GM23338 (cell line): ENCODE measurements around the gene SIRT3.
A peak's percentile ranks its signal among the peaks of the same experiment; 100 is the strongest.

Experiments
- CREB1 ChIP-seq: fragments of 250-450 bp; sonication (Bioruptor Pico); IDR thresholded peaks from 2 replicates; pipeline ENCODE4 v1.5.0; 2020; ENCODE audit warnings: low read depth, mild to moderate bottlenecking, moderate library complexity
- CTCF ChIP-seq, 2 experiments: fragments of 200-600 bp in 1 of 2; sonication (generic) in 1 of 2; conservative IDR thresholded peaks; 2 replicates each; pipeline versions ENCODE4 v1.5.1 to v1.6.1; 2016 to 2017; ENCODE audit warnings: antibody characterized with exemption in 2 of 2, low read depth in 2 of 2, mild to moderate bottlenecking in 2 of 2, moderate library complexity in 1 of 2
- EZH2 ChIP-seq: fragments of 200-600 bp; sonication (generic); IDR thresholded peaks from one replicate; pipeline ENCODE4 v1.8.0; 2017; ENCODE audit warnings: antibody characterized with exemption, mild to moderate bottlenecking, low read depth; ENCODE audit not compliant: unreplicated experiment
- EZH2phosphoT487 ChIP-seq: fragments of 200-600 bp; sonication (generic); IDR thresholded peaks from one replicate; pipeline ENCODE4 v1.8.1; 2018; ENCODE audit warnings: antibody characterized with exemption; ENCODE audit not compliant: unreplicated experiment
- JUNB ChIP-seq: IDR thresholded peaks from one replicate; pipeline ENCODE4 v1.6.1; 2016; ENCODE audit warnings: antibody characterized with exemption; ENCODE audit not compliant: unreplicated experiment
- POLR2AphosphoS5 ChIP-seq: IDR thresholded peaks from 2 replicates; pipeline ENCODE4 v1.6.1; 2016; ENCODE audit warnings: antibody characterized with exemption, low read depth
- REST ChIP-seq: IDR thresholded peaks from one replicate; pipeline ENCODE4 v1.6.1; 2018; ENCODE audit warnings: antibody characterized with exemption; ENCODE audit not compliant: unreplicated experiment
- STAT1 ChIP-seq: IDR thresholded peaks from one replicate; pipeline ENCODE4 v1.6.1; 2016; ENCODE audit warnings: antibody characterized with exemption; ENCODE audit not compliant: unreplicated experiment
- ZNF114 ChIP-seq: fragments of 250-450 bp; sonication (Bioruptor Pico); IDR thresholded peaks from 2 replicates; pipeline ENCODE4 v1.5.0; 2020; ENCODE audit warnings: mild to moderate bottlenecking, moderate library complexity
- ZNF331 ChIP-seq: fragments of 250-450 bp; sonication (Bioruptor Pico); IDR thresholded peaks from 2 replicates; pipeline ENCODE4 v1.5.0; 2020; ENCODE audit warnings: low read depth, mild to moderate bottlenecking, moderate library complexity
- TF ChIP-seq, protein P1 (sequence below): IDR thresholded peaks from 2 replicates; pipeline ENCODE4 v1.6.1; 2016; ENCODE audit warnings: antibody characterized with exemption

DNA sequence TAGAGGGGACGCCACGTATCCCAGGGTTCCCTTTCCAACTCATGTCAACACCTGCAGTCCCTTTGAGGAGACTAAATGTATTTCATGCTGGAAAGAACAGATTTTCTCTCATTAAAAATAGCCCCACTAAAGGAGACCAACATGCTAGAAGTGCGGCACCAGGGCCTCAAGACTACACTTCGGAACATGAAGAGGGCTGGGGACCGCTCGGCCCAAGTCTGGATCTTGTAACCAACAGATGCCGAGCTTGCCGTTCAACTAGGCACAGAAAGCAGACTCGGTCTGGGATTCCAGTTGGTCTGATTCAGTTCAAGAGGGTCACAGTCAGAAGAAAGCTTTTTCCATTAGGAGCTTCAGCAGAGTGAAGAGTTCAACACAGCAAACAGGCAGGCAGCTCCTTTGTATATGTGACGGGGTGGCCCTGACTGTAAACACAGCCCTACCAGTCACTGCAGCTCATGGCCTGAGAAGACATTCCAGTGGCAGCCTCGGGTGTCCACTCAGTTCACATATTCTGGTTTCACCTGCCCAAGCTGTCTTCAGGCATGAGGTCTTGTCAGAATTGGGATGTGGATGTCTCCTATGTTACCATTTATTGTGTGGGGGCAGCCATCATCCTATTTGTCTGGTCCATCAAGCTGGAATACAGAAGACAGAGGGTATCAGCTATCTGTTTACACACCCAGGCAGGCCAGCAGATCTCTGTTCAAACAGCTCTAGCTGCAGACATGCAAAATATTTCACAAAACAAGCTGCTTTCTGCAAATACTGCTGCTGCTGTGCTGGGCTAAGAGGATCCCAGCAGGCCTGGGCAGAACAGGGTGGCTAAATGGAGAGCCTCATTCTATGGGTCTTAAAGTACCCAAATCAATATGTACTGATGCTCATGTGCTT, 19.8 kb downstream of the SIRT3 start:
- TF ChIP-seq POLR2AphosphoS5 (0 out of 2 replicates have a peak, but pooled peaks have one; percentile 5), CREB1 (CRISPR knock-in tag) (no peak), EZH2 (no peak), CTCF (conservative IDR thresholded peaks at IDR 0.05; ENCODE audit: low read depth in 2 of 2) (no peak), REST (no peak), JUNB (no peak), EZH2phosphoT487 (no peak), STAT1 (no peak), ZNF331 (no peak), ZNF114 (CRISPR knock-in tag) (no peak)
- TF ChIP-seq, protein P1, sequence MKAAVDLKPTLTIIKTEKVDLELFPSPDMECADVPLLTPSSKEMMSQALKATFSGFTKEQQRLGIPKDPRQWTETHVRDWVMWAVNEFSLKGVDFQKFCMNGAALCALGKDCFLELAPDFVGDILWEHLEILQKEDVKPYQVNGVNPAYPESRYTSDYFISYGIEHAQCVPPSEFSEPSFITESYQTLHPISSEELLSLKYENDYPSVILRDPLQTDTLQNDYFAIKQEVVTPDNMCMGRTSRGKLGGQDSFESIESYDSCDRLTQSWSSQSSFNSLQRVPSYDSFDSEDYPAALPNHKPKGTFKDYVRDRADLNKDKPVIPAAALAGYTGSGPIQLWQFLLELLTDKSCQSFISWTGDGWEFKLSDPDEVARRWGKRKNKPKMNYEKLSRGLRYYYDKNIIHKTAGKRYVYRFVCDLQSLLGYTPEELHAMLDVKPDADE = no peak
